Ishikawa (cell line): ENCODE measurements around the gene KAT6B.

ENCODE experiments used
- CEBPB ChIP-seq: IDR thresholded peaks from 2 replicates; pipeline ENCODE4 v1.6.1; 2012
- CREB1 ChIP-seq: IDR thresholded peaks from 2 replicates; pipeline ENCODE4 v1.6.1; 2012; ENCODE audit warnings: low read depth
- EGR1 ChIP-seq: IDR thresholded peaks from 2 replicates; pipeline ENCODE4 v1.6.1; 2012
- EP300 ChIP-seq: IDR thresholded peaks from 2 replicates; pipeline ENCODE4 v1.6.1; 2012; ENCODE audit warnings: borderline replicate concordance
- NFIC ChIP-seq: IDR thresholded peaks from 2 replicates; pipeline ENCODE4 v1.6.1; 2012
- TAF1 ChIP-seq: IDR thresholded peaks from 2 replicates; pipeline ENCODE4 v1.6.1; 2012; ENCODE audit warnings: low read depth, mild to moderate bottlenecking
- TCF12 ChIP-seq: IDR thresholded peaks from 2 replicates; pipeline ENCODE4 v1.6.1; 2012; ENCODE audit warnings: low read depth
- TEAD4 ChIP-seq: IDR thresholded peaks from 2 replicates; pipeline ENCODE4 v1.6.1; 2012
- YY1 ChIP-seq: IDR thresholded peaks from 2 replicates; pipeline ENCODE4 v1.6.1; 2012; ENCODE audit warnings: low read depth

DNA sequence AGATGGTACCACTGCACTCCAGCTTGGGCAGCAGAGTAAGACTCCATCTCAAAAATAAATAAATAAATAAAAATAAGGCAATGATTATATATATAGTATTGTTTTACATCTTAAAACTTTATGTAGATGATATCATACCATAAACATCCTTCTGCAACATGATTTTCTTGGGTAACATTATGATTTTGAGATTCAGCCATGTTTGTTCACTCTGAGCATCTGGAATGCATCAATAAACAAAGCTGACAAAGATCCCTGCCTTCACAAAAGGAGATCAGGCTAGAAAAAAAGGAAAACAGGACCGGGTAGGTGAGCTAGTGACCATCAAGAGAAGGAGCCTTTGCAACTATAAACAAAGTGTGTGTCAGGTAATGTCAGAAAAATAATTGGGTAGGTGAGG, 31.9 kb upstream of the KAT6B start:
- TF ChIP-seq TCF12 = no peak
- TF ChIP-seq NFIC = no peak
- no peak for TF ChIP-seq CEBPB
- no peak for TF ChIP-seq TEAD4
- TF ChIP-seq YY1 = no peak
- no peak for TF ChIP-seq TAF1
- no peak for TF ChIP-seq EP300
- no peak for TF ChIP-seq CREB1
- TF ChIP-seq EGR1 = no peak
